DOHH2 (cell line): ENCODE results near the gene DIPK1A.

Experiments
- CTCF ChIP-seq: fragments of 200-600 bp; sonication (generic); IDR thresholded peaks from one replicate; pipeline ENCODE4 v1.5.1; 2014; ENCODE audit warnings: antibody characterized with exemption, mild to moderate bottlenecking, low read depth, low read length; ENCODE audit not compliant: poor library complexity, severe bottlenecking
- EZH2phosphoT487 ChIP-seq: fragments of 200-600 bp; sonication (generic); IDR thresholded peaks from 2 replicates; pipeline ENCODE4 v1.6.1; 2017; ENCODE audit warnings: borderline replicate concordance, mild to moderate bottlenecking, antibody characterized with exemption, low read length, moderate library complexity, mixed read lengths

DNA sequence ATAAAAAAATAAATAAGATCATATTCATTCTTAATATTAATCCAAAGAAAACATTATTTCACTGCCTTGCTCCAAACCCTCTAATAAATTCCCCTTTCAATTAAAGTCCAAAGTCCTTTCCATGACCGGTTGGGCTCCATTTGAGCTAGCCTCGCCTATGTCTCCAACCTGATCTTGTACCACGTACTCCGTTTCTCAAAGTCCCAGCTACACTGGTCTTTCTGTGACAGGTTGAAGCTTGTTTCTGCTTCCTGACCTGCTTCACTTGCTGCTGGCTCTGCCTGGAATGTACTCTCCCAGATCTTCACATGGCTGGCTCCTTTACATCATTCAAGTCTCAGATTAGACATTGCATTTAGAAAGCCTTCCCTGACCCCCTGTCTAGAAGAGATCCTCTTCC is 113.1 kb downstream of the DIPK1A start:
- TF ChIP-seq CTCF (no peak), EZH2phosphoT487 (no peak)
